Medulla oblongata (tissue), 1 donor: ENCODE data around the gene VCL.
"Not testable (repeated sequence)": the region's sequence is repeated elsewhere in the genome, so short reads cannot be mapped to it uniquely, and the experiment has no call there.

Experiments
- DNase-seq: peaks from one replicate; pipeline ENCODE4 v3.0.0-alpha.2; 2015; ENCODE audit errors: extremely low spot score

The VCL gene

GRCh38 chr10:74107391-74107790 is 109.5 kb downstream of the VCL start:
- DNase-seq: no peak

- DNase-seq: no peak
Observed at GRCh38 chr10:74109452-74109851, 111.5 kb downstream of the VCL start.

GRCh38 chr10:74110120-74110519 is 112.2 kb downstream of the VCL start:
- DNase-seq: no peak

GRCh38 chr10:74111799-74112198 is 113.9 kb downstream of the VCL start:
- no peak for DNase-seq

- DNase-seq: no peak
Observed at GRCh38 chr10:74113546-74113945, 115.6 kb downstream of the VCL start.

- peak; percentile 37 for DNase-seq
Observed at GRCh38 chr10:74114041-74114448, 116.1 kb downstream of the VCL start.

GRCh38 chr10:74117738-74118137 is 119.8 kb downstream of the VCL start:
- no peak for DNase-seq

GRCh38 chr10:74118804-74119203 is 120.9 kb downstream of the VCL start:
- no peak for DNase-seq

- no peak for DNase-seq
Observed at GRCh38 chr10:74120911-74121310, 123.0 kb downstream of the VCL start.

GRCh38 chr10:74121368-74121767 is 123.5 kb downstream of the VCL start:
- no peak for DNase-seq

GRCh38 chr10:74122060-74122459 is 124.1 kb downstream of the VCL start:
- no peak for DNase-seq

- DNase-seq: no peak
Observed at GRCh38 chr10:74123081-74123480, 125.2 kb downstream of the VCL start.

- no peak for DNase-seq
Observed at GRCh38 chr10:74133923-74134820, 136.3 kb downstream of the VCL start.

GRCh38 chr10:74135452-74135851 is 137.5 kb downstream of the VCL start:
- no peak for DNase-seq

- DNase-seq: no peak
Observed at GRCh38 chr10:74137992-74138391, 140.1 kb downstream of the VCL start.

GRCh38 chr10:74138596-74138995 is 140.7 kb downstream of the VCL start:
- DNase-seq: not testable (repeated sequence)

GRCh38 chr10:74139981-74140380 is 142.1 kb downstream of the VCL start:
- DNase-seq: no peak

- no peak for DNase-seq
Observed at GRCh38 chr10:74140553-74140952, 142.6 kb downstream of the VCL start.

GRCh38 chr10:74145133-74145532 is 147.2 kb downstream of the VCL start:
- DNase-seq: peak; percentile 41

GRCh38 chr10:74146980-74147379 is 149.1 kb downstream of the VCL start:
- not testable (repeated sequence) for DNase-seq

GRCh38 chr10:74150204-74150989 is 152.5 kb downstream of the VCL start, which contains the start of gene AP3M1:
AP3M1 (minus strand) TSS chr10:74150828; CDS start chr10:74138379, 12,449 bp downstream.
- no peak for DNase-seq

GRCh38 chr10:74150990-74151878 is 153.3 kb downstream of the VCL start, which contains the start of gene ADK:
ADK (plus strand) TSS chr10:74151221; CDS start chr10:74151279, 58 bp downstream.
- DNase-seq: peak; percentile 99
